Measurements from ENCODE around the gene SPATA31E1.

DNA sequence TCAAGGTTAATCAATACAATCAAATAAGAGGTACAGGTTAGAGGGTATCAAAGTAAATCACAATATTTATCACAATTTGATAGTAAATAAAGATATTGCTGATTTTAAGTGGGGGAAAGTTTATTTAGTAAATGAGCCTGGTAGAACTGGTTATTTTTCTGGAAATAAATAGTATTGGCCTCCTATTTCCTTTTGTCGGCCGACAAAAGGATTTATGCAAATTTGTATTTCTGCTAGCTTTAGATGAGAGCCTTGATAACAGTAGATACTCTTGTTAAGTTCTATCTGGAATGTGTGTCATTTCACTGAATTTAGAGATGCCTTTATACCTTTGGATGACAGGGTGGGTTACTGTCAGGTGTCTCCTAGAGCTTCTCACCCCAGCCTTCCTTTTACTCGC lies 17.8 kb upstream of the SPATA31E1 start:
- TF ChIP-seq, protein P1, sequence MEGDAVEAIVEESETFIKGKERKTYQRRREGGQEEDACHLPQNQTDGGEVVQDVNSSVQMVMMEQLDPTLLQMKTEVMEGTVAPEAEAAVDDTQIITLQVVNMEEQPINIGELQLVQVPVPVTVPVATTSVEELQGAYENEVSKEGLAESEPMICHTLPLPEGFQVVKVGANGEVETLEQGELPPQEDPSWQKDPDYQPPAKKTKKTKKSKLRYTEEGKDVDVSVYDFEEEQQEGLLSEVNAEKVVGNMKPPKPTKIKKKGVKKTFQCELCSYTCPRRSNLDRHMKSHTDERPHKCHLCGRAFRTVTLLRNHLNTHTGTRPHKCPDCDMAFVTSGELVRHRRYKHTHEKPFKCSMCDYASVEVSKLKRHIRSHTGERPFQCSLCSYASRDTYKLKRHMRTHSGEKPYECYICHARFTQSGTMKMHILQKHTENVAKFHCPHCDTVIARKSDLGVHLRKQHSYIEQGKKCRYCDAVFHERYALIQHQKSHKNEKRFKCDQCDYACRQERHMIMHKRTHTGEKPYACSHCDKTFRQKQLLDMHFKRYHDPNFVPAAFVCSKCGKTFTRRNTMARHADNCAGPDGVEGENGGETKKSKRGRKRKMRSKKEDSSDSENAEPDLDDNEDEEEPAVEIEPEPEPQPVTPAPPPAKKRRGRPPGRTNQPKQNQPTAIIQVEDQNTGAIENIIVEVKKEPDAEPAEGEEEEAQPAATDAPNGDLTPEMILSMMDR (IDR thresholded peaks at IDR 0.05), result no peak
- TF ChIP-seq POLR2AphosphoS5 (IDR thresholded peaks at IDR 0.05) (no peak), POLR2A (IDR thresholded peaks at IDR 0.05; ENCODE audit: low read depth) (no peak), EP300 (IDR thresholded peaks at IDR 0.05) (no peak)

All from esophagus muscularis mucosa (tissue), 4 donors.